ENCODE measurements around the gene KRTAP10-3.

- no peak for TF ChIP-seq POLR2AphosphoS5 (IDR thresholded peaks at IDR 0.05; ENCODE audit: insufficient read depth, low read depth, low read length)
- no peak for TF ChIP-seq CTCF (IDR thresholded peaks at IDR 0.05; ENCODE audit: extremely low read depth in 1 of 2, insufficient read depth in 1 of 2, low read depth in 1 of 2, low read length in 2 of 2)
- TF ChIP-seq JUN (IDR thresholded peaks at IDR 0.05; ENCODE audit: borderline replicate concordance, insufficient read depth, insufficient read length, low read depth): no peak
- no peak for TF ChIP-seq EZH2 (IDR thresholded peaks at IDR 0.05; ENCODE audit: borderline replicate concordance, low read depth, low read length, severe bottlenecking)
- TF ChIP-seq MAX (IDR thresholded peaks at IDR 0.05; ENCODE audit: insufficient read depth, insufficient read length): no peak
- TF ChIP-seq POLR2A (IDR thresholded peaks at IDR 0.05; ENCODE audit: low read depth, low read length): no peak
- TF ChIP-seq FOS (IDR thresholded peaks at IDR 0.05; ENCODE audit: borderline replicate concordance, insufficient read depth, low read length): no peak
Observed at GRCh38 chr21:44542716-44543115, 15.9 kb downstream of the KRTAP10-3 start.
